ENCODE results near the gene CACNA2D1.
"Not testable (repeated sequence)": the region's sequence is repeated elsewhere in the genome, so short reads cannot be mapped to it uniquely, and the experiment has no call there.

CACNA2D1 gene

GRCh38 chr7:82434275-82435022 is 9.1 kb downstream of the CACNA2D1 start:
- no peak for DNase-seq (ENCODE audit: low read depth)

- DNase-seq (ENCODE audit: low read depth) = no peak
Observed at GRCh38 chr7:82433507-82433906, 10.1 kb downstream of the CACNA2D1 start.

- not testable (repeated sequence) for DNase-seq (ENCODE audit: low read depth)
Observed at GRCh38 chr7:82432743-82433142, 10.8 kb downstream of the CACNA2D1 start.

GRCh38 chr7:82430500-82431465 is 12.8 kb downstream of the CACNA2D1 start:
- no peak for DNase-seq (ENCODE audit: low read depth)

GRCh38 chr7:82429408-82429807 is 14.2 kb downstream of the CACNA2D1 start:
- DNase-seq (ENCODE audit: low read depth) = no peak

GRCh38 chr7:82428186-82428961 is 15.2 kb downstream of the CACNA2D1 start:
- no peak for DNase-seq (ENCODE audit: low read depth)

- DNase-seq (ENCODE audit: low read depth) = no peak
Observed at GRCh38 chr7:82423446-82423845, 20.1 kb downstream of the CACNA2D1 start.

GRCh38 chr7:82419200-82419599 is 24.4 kb downstream of the CACNA2D1 start:
- no peak for DNase-seq (ENCODE audit: low read depth)

GRCh38 chr7:82417898-82418297 is 25.7 kb downstream of the CACNA2D1 start:
- no peak for DNase-seq (ENCODE audit: low read depth)

GRCh38 chr7:82416402-82416801 is 27.2 kb downstream of the CACNA2D1 start:
- DNase-seq (ENCODE audit: low read depth) = no peak

- no peak for DNase-seq (ENCODE audit: low read depth)
Observed at GRCh38 chr7:82414389-82414788, 29.2 kb downstream of the CACNA2D1 start.

GRCh38 chr7:82413237-82413636 is 30.3 kb downstream of the CACNA2D1 start:
- no peak for DNase-seq (ENCODE audit: low read depth)

GRCh38 chr7:82411732-82412131 is 31.8 kb downstream of the CACNA2D1 start:
- no peak for DNase-seq (ENCODE audit: low read depth)

- no peak for DNase-seq (ENCODE audit: low read depth)
Observed at GRCh38 chr7:82410461-82410860, 33.1 kb downstream of the CACNA2D1 start.

- DNase-seq (ENCODE audit: low read depth) = no peak
Observed at GRCh38 chr7:82406937-82407336, 36.6 kb downstream of the CACNA2D1 start.

GRCh38 chr7:82405301-82405700 is 38.3 kb downstream of the CACNA2D1 start:
- DNase-seq (ENCODE audit: low read depth) = no peak

GRCh38 chr7:82404652-82405051 is 38.9 kb downstream of the CACNA2D1 start:
- no peak for DNase-seq (ENCODE audit: low read depth)

GRCh38 chr7:82404094-82404493 is 39.5 kb downstream of the CACNA2D1 start:
- DNase-seq (ENCODE audit: low read depth) = no peak

GRCh38 chr7:82397879-82398524 is 45.6 kb downstream of the CACNA2D1 start:
- DNase-seq (ENCODE audit: low read depth) = no peak

GRCh38 chr7:82396343-82396742 is 47.2 kb downstream of the CACNA2D1 start:
- DNase-seq (ENCODE audit: low read depth) = no peak

GRCh38 chr7:82395147-82395546 is 48.4 kb downstream of the CACNA2D1 start:
- no peak for DNase-seq (ENCODE audit: low read depth)

- DNase-seq (ENCODE audit: low read depth) = no peak
Observed at GRCh38 chr7:82393840-82394220, 49.7 kb downstream of the CACNA2D1 start.

Measured in T follicular helper cell (primary cell).